Amygdala (tissue), 56 donors: ENCODE results near the gene SART1.

ENCODE experiments used
- DNase-seq, 56 donors: peaks; one replicate each; lab custom pipeline; 2025; lab: John Stamatoyannopoulos, UW

The SART1 gene

GRCh38 chr11:65962141-65962564 lies 619 bp downstream of the SART1 start:
- no peak for DNase-seq

DNA sequence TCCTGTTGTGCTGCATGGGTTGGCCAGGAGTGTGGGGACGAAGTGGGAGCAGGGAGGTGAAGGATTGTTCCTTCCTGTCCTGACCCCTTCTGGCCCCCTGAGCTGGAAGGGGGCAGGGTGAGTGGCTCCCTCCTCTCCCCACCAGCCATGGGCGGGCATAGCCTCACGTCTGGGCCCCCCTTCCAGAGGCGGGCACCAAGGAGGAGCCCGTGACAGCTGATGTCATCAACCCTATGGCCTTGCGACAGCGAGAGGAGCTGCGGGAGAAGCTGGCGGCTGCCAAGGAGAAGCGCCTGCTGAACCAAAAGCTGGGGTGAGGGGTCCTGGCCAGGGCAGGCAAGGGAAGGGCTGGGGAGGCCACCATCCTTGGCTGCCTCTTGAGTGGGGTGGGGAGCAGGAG lies 3.4 kb downstream of the SART1 start:
- no peak for DNase-seq

DNA sequence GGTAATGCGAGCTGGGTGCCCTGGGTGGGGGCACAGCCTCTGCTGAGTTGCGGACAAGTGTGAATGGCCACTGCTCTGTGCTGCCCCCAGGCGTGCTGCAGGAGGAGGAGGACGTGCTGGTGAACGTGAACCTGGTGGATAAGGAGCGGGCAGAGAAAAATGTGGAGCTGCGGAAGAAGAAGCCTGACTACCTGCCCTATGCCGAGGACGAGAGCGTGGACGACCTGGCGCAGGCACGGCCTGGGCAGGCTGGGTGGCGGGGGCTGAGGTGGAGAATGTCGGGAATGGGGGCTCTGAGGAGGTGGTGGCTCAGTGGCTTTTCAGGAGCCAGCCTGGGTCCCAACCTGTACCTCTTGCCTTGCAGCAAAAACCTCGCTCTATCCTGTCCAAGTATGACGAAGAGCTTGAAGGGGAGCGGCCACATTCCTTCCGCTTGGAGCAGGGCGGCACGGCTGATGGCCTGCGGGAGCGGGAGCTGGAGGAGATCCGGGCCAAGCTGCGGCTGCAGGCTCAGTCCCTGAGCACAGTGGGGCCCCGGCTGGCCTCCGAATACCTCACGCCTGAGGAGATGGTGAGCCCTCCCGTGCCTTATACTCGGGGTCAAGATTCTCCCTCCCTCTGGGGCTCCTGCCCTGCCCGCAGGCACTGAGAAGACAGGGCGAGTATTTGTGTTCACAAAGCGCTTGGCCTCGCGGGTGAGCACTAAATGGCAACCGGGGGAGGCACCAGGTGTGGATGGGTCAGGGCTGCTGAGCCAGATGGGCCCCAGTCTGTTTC lies 4.6 kb downstream of the SART1 start:
- no peak for DNase-seq

- DNase-seq: no peak
Measured at GRCh38 chr11:65967329-65967934, 5.9 kb downstream of the SART1 start.

- no peak for DNase-seq
Measured at GRCh38 chr11:65968600-65969482, 7.3 kb downstream of the SART1 start.

DNA sequence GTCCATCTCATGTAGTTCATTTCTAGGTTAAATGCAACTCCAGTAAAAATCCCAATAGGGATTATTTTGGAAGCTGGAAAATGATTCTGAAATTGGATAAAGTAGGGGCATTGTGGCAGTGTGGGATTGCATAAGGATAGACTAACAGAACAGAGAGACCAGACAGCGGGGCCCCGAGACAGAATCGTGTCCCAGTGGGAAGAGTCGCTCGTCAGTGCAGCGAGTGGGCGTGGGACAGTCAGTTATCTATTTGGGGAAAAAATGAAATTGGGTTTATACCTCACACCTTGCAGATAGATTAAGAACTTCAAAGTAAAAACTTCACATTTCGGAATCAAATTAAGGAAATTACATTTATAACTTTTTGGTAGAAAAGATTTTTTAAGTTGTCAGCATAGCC lies 10.6 kb downstream of the SART1 start:
- DNase-seq: no peak

DNA sequence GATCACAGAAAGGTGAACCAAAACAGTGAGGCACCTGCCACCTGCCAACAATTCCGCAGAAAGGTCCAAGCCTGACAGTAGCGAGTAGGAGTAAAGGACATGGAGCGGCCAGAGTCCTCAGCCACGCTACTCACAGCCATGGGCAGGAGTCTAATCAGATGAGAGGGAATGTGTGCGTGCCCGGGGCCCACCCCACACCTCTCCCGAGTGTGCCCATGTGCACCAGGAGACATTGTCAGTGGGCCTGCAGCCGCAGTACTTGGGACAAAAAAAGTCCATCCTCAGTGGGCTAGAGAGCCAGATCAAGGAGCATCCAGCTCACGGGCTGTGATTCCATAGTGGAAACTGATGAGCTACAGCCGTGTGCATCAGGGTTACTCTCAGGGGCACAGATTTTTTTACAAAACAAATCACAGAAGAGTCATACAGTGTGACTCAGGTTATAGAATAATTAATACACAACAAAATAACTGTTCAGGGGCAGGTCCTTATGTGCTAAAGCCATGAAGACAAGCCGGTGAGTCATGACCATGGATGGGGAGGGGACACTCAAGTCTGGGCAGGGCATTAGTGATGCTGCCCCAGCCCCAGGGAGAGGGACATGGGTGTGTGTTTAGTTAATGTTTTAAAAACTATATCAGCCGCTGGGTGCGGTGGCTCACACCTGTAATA lies 12.0 kb downstream of the SART1 start:
- no peak for DNase-seq

GRCh38 chr11:65975771-65976170 lies 14.2 kb downstream of the SART1 start:
- DNase-seq: no peak

DNA sequence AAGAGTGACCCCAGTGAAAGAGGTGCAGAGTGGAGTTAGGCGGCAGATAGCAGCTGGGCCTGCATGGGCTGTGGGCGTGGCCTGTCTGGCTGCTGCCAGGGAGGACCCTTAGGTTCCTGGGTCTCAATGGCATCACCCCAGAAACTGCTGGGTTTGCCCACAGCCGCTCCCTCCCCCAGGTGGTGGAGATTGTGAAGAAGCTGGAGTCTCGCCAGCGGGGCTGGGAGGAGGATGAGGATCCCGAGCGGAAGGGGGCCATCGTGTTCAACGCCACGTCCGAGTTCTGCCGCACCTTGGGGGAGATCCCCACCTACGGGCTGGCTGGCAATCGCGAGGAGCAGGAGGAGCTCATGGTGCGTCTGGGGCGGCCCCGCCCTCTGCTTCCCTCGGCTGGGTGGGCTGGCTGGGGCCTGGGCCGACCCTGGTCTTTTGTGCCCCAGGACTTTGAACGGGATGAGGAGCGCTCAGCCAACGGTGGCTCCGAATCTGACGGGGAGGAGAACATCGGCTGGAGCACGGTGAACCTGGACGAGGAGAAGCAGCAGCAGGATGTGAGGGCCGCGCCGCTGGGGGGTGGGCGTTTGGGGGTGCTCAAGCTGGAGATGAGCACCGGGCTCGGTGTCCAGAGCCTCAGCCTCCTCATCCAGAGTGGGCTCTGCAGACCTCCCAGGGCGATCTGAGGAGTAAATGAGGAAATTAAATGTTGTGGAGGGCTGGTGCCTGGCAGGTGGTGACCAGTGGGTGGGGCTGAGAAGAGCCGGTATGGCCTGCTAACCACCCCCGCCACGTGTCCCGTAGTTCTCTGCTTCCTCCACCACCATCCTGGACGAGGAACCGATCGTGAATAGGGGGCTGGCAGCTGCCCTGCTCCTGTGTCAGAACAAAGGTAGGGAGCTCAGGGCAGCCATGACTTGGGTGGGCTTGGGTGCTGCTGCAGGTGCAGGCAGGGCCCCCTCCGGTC lies 15.0 kb downstream of the SART1 start:
- DNase-seq: no peak

- DNase-seq: no peak
Measured at GRCh38 chr11:65977621-65978390, 16.3 kb downstream of the SART1 start.

DNA sequence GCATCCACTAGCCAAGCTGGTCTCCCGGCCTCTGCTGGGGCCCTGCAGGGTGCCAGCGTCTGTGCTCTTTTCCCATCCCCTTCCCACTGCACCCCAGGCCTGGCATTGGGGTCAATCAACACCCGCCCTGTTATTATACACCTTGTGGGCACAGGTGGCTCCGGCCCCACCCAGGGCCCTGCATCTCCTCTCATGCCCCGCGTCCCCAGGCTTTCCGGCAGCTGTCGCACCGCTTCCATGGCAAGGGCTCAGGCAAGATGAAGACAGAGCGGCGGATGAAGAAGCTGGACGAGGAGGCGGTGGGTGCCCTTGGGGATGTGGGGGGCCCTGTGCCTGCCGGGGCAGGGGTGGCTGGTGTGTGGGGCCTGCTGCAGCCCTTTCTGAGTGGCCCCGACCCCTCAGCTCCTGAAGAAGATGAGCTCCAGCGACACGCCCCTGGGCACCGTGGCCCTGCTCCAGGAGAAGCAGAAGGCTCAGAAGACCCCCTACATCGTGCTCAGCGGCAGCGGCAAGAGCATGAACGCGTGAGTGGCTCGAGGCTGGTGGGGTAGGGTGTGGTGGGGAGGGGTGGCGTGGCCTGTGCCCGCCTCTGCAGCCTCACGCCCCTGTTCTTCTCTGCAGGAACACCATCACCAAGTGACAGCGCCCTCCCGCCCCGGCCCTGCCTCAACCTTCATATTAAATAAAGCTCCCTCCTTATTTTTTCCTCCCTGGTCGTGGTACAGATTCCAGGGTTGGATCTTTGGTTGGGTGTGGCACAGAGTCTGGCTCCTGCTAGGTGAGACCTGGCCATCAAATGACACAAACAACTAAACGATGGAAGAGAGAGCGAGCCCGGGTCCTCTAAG lies 17.1 kb downstream of the SART1 start:
- DNase-seq: no peak

DNA sequence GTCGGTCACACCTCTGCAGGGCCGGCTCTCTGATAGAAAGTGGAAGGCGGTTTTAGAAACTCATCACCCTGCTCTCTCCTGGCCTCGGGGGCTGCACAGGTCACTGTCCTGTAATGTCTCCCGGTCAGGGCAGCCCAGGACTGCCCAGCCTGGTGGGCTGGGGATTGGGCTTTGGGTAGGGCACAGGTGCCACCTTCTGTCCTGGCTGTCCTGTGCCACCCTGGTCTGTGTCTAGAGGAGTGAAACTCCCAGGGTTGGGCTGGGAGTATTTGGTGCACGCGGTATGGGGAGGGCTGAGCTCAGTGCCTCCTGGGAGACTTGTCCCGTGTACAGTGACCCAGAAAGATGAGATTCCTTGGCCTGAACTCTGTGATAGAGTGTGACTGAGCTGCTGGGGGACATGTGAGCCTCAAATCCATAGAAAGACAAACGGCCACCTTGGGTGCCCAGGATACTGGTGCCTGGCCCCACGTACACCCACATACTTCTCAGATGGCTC lies 17.8 kb downstream of the SART1 start:
- DNase-seq: no peak

DNA sequence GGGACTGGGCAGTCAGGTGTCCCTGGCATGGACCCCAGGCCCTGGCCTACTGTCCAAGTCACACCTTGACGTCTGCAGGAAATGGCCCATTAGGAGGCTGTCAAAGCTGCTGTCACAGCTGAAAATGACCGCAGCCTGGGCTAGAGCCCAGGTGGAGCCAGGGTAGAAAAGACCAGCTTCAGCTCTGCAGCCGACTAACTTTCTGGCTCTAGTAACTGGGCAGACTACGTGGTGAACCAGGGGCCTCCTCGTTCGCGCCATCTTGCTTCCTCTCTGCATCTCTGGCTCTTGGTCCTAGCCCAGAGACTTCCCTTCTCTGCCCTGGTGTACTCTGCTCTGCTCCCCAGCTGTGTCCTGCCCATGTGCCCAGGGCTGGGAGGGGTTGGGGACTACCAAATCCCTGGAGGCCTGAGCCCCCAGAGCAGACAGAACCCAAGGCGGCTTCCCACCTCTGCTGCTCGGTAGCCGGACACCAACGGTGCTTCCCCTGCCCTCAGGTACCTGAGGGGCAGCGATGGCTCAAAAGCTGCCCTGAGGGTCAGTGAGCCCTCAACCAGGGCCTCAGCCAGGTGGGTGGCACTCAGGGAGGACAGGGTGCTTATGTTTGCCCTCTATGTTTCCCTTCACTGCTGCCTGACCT lies 19.7 kb downstream of the SART1 start:
- DNase-seq: no peak

DNA sequence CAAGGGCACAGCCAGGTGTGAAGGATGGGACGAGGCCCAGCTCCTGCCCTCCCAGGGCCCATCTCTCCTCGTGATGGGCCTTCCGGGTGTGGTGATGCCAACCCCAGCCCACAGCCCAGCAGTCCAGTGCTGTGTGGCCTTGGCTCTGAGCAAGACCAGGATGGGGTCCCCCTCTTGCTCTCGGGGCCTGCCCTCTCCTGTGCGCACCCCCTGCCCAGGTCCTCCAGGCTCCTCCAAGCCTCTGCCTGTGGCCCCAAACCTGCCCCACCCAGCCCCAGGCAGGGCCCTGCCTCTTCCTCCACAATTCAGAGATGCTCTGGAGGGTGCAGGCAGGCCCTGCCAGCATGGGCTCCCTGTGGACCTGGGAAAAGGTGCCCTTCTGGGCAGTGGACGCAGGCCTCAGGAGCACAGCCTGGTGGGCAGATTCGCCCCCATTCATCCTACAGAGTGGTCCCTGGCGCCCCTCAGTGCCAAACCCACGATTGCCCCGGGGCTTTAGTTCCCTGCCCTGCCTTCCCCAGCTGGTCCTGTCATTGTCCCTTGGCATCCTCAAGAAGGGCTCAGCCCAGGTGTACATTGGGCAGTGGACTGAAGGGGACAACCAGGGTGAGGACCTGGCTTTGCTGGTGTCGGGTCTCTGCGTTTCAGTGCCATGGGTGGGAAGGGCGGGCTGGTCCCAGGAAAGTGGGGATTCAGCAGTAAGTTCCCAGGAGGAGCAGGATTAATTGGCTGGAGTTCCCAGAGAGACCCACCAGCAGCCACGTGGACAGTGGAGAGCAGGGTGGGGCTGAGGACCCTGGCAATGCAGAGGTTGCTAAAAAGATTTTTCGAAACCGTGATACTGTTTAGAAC lies 20.7 kb downstream of the SART1 start:
- no peak for DNase-seq

DNA sequence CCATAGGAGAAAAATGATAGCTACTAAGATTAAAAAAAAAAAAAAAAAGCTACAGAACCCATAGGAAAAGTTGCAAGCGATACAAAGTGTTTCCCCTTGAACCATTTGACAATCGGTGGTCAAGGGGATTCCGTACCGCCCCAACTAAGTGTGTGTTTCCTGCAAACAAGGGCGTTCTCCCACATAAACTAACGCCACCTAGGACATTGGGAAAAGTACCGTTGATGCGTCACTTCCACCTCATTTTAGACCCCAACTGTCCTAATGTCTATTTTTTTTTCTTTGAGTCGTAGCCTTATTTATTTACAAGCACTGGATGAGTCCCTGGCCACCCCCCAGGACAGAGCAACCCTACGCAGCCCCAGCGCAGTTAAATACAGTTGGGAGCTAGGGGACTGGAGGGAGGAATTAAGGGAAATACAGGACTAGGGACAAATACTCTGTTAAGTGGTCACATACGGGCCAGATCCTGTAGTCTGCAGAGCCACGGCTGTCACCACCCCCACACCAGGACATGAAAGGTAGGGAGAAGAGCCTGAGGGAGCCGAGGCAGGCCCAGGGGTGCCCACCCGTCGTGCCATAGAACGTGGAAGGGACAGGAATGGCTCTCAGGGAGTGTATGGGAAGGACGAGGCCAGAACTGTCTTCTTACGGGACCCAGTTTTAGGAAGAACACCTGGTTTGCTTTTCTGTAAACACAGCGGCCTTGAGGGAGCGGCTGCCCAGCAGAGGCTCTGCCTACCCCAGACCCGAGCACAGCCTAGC lies 21.5 kb downstream of the SART1 start:
- no peak for DNase-seq

DNA sequence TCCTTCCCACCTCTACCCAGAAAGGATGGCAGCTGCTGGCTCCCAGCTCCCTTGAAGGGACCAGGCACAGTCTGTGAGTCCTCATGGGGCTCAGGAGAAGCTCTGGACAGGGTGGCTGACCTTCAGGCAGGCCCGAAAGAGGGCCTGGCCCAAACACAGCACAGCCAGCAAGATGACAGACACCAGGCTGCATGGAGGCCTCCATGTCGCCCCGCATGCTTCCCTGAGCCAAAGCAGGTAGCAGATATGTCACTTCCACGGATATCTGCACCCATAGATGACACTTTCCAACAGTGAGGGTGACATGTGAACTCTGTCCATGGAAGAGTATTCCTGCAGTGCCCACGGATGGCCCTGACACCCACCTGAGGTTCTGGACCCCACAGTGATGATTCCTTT lies 22.1 kb downstream of the SART1 start:
- DNase-seq: no peak
